ENCODE results near the gene FUCA1.
"Not testable (repeated sequence)": the region's sequence is repeated elsewhere in the genome, so short reads cannot be mapped to it uniquely, and the experiment has no call there.

The FUCA1 gene

DNA sequence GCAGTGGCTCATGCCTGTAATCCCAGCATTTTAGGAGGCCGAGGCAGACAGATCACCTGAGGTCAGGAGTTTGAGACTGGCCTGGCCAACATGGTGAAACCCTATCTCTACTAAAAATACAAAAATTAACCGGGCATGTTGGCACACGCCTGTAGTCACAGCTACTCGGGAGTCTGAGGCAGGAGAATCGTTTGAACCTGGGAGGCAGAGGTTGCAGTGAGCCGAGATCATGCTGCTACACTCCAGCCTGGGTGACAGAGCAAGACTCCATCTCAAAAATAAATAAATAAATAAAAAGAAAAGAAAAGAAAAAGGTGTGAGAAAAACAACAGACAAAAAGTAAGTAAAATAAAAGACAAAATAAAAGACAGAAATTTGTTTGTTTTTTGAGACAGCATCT lies 33.9 kb downstream of the FUCA1 start:
- not testable (repeated sequence) for FAIRE-seq

DNA sequence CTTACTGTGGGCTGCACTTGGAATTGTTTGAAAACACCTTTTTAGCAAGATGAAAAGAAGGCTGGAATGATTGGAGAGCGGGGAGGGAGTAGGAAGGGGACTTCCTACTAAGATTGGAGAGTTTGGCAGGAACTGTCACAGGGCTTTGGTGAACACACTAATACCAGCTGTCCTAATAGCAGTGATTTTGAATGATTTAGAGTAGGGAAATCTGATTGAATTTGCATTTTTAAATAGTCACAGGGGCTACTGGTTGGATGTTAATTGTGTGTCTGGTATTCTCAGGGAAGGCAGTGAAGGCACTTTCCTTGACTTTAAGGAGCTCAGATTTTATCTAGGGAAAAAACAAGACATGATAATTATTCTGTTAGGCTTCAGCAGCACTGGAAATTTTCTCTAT lies 40.4 kb downstream of the FUCA1 start:
- no peak for FAIRE-seq

DNA sequence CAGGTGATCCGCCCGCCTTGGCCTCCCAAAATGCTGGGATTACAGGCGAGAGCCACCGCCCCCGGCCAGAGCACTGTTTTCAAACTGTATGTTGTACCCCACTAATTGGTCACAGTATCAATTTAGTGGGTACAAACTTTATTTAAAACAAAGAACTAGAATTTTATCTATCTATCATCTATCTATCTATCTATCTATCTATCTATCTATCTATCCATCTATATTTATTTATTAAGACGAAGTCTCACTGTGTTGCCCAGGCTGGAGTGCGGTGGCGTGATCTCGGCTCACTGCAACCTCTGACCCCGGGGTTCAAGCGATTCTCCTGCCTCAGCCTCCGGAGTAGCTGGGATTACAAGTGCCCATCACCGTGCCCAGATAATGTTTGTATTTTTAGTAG lies 41.5 kb downstream of the FUCA1 start:
- not testable (repeated sequence) for FAIRE-seq

DNA sequence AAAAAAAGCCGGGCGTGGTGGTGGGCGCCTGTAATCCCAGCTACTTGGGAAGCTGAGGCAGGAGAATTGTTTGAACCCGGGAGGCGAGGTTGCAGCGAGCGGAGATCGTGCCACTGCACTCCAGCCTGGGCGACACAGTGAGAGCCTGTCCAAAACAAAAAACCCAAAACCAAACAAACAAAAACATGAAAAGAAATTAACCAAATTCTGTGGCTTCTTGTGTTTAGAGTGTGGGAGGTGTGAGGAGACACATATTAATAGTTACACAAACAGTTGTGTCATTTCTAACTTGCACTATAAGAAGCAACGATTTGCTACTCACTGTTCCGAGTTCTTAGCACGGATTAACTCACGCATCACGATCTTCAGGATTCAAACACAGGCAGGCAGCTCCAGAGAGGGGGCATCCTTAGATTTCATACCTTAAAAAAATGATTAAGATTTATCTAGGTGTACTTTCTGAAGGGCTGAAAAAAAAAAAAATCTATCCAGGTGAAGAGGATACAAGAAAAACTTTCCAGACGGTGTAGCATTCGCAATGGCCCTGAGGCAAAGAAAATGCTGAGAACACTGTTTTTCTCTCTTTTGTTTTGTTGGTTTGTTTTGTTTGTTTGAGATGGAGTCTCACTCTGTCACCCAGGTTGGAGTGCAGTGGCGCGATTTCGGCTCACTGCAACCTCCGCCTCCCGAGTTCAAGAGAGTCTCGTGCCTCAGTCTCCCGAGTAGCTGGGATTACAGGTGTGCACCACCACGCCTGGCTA lies 42.1 kb downstream of the FUCA1 start:
- FAIRE-seq: no peak

DNA sequence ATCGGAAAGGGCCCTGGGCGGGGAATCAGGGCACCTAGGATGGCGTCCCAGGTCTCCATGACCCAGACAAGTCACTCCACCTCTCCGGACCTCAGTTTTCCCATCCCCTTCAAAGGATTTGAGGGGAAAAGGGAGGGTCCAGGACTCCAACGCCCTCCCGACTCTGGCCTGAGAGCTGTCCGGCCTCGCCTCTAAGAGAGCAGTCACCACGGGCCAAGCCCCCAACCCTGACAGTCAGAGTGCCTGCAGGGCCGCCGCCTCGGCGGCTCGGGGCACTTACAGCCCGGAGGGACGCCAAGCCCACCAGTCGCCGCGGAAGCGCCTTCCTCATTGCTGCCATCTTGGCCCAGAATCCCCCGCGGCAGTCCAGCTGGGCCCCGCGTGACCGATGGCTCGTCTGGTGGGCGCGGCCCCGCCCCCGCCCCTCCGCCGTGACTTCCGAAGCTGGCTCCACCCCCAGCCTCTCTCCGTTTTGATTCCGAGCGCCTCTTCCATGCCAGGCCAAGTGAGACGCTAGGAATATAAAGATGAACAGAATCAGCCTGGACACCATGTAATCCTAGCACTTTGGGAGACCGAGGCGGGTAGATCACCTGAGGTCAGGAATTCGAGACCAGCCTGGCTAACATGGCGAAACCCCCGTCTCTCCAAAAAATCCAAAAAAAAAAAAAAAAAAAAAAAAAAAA lies 42.9 kb downstream of the FUCA1 start, which contains the start of gene HMGCL:
HMGCL (minus strand) TSS at position 354 of the 686 bp plus-strand sequence; CDS start at position 340, 14 bp downstream.
- no peak for FAIRE-seq

DNA sequence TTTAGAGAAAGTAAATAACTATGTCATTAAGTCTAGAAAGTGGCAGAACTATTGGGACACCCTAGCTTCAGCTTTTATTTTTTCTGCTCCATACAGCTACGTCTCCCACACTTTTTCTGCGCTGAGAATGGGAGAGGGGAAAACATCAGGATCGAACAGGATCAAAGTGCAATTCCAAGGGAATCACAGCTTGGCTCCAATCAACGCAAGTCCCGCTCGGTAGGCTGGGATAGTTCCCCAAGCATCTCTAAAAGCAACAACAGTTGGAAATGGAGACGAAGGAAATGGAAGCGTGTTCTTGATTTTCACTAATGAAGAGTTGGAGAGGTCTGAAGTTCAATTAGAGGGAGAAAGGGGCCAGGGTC lies 43.4 kb downstream of the FUCA1 start:
- no peak for FAIRE-seq

DNA sequence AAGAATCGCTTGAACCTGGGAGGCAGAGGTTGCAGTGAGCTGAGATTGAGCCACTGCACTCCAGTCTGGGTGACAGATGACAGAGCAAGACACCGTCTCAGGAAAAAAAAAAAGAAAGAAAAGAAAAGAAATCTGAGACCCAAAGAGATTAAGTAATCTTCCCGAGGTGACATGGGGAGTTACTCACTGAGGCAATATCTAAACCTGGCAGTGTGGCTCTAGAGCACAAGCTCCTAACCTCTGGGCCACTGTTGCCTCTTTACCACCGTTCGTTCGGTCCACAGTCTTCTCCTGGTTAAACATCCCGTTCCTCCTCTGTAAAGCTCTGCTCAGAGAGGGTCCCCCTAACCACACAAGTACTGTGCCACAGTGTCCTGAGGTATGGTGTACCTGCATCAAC lies 44.3 kb downstream of the FUCA1 start:
- no peak for FAIRE-seq

DNA sequence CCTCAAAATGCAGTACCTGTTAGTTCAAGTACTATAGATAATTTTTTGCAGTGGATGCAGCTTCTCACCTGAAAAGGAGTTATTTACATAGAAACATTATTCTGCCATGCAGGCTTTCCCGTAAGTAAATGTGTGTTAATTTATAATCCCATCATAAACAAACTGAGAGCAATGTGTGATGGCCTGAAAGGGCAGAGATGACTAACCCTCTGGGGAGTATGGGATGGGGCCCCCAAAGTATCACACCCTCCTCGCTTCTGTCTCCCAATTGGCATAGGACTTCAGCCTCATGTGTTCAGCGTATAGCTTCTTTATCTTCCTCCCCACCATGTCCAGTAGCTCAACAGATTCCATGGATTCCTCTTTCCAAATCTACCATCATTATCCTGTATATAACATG lies 50.5 kb downstream of the FUCA1 start:
- no peak for FAIRE-seq

DNA sequence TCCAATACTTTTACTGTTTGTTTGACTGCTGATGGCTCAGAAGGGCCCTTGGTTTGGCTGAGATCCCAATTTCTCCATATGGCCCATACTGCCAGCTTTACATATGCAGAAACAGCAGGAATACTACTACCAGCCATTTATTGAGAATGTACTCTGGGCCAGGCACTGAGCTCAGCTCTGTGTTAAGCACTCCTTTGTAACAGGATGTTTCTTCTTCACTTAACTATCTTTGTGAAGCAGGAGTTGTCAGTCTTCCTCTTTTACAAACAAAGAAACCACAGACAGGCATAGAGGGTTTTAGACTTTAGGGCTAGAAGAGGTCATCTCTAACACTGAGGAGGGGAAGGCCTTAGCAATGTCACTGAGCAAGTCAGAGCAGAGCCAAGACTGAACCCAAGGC lies 51.2 kb downstream of the FUCA1 start:
- FAIRE-seq: no peak

DNA sequence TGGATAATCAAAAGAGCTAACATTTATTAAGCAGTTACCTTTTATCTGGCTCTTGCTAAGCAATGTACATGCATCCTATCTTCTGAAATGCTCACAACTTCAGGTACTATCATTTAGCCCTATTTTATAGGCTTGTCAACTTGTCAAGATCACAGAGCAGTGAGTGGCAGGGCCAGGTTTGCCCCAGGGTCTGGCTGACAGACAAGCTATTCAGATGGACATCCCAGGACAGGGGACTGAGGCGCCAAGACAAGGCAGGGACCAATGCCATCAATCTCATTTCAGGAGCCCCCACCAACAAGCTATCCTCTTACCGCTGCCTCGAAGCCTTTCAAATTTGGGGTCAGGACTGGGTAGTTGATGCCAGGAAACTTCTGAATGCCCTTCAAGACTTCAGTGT lies 51.7 kb downstream of the FUCA1 start:
- FAIRE-seq: no peak

DNA sequence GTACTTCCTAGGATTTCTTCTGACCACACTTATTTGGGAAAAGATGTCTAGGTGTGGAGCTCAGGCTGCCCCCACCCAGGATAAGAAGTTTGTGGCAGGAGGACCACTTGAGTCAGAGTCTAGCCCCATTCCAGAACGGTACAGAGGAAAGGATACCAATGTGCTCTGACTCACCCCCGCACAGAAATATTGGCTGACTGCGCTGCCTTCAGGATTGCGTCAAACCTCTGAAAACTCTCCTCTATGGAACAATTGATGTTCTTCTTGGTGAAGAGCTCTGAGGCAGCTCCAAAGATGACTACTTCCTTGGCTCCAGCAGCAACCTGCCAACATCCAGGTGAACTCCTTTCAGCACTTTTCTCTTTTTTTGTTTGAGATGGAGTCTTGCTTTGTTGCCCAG lies 54.1 kb downstream of the FUCA1 start:
- no peak for FAIRE-seq

DNA sequence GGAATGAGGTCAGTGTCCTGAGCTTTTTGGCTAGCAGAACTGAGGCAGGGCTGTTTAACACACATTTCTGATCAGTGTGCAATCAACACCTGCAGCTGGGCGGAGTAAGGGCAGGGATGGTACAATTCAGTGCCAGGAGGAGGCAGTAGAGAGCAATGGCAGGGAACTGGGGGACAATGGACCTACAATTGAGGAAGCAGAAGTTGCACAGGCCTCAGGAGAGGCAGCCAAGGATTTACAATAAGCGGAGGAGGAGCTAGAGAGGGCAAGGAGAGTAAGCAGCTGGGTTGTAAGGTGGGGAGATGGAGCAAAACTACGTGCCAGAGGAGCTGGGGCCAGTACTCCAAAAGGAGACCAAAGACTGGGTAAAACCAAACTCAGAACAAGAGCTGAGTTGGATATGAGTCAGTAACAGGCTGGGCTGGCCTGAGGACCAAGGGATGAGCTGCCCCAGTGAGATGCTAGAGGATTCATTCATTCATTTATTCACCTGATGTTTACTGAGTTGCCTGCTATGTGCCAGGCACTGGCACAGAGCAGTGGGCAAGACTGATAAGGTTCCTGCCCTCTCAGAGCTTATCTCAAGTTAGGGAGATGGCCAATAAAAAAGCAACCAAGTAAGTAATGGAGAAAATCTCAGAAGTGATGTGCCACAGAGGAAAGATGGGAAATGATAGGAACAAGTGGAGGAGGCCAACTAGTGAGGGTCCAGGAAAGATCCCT lies 57.1 kb downstream of the FUCA1 start:
- FAIRE-seq: no peak

DNA sequence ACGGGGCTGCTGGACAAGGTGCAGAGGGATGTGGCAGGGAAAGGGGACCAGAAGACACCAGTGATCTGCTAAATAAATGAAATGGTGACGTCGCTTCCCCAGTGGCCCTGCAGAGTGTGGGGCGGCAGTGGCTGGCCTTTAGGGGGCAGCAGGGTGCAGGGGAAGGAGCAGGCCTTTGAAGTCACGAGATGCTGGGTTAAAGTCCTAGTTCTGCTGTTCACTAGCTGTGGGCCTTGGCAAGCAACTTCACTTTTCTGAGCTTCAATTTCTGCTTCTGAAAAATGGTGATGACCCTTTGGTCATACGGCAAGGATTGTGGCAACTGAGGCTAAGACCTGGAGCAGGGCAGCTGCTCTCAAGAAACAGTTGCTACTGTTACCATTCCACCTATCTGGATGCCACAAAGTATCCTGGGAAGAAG lies 58.3 kb downstream of the FUCA1 start:
- no peak for FAIRE-seq

DNA sequence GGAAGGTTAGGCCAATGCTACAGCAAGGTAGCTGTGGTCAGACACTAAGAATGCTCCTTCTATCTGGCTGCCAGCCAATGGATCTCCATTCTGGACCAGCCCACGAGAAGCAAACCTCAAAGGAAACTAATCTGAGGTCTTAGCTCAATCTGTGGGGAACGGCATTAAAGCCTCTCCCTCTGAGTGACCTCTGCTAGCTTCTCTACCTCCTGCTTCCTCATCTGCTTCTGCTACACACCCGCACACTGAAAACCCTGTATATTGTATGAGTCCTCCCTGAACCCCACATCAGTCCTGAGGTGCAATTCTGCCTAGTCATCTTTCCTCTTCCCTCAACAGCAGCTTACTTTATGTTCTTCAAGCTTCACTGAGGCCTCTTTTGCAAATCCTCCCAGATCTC lies 60.6 kb downstream of the FUCA1 start:
- FAIRE-seq: no peak

DNA sequence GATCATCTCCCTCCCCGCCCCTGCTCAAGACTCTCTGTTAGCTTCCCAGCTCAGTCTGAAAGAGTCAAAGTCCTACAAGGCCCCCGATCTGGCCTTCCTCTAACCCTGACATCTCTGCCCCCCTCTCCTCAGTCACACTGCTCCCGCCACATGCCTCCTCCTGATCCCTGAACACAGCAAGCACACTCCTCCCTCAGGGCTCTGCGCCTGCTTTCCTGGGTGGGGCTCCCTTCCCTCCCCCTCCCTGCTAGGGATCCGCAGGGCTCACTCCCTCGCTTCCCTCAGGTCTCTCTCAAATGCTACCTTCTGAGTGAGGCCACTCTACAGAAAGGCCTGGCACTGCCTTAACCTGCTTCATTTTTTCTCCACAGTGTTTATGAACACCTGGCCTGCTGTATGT lies 61.8 kb downstream of the FUCA1 start:
- no peak for FAIRE-seq

DNA sequence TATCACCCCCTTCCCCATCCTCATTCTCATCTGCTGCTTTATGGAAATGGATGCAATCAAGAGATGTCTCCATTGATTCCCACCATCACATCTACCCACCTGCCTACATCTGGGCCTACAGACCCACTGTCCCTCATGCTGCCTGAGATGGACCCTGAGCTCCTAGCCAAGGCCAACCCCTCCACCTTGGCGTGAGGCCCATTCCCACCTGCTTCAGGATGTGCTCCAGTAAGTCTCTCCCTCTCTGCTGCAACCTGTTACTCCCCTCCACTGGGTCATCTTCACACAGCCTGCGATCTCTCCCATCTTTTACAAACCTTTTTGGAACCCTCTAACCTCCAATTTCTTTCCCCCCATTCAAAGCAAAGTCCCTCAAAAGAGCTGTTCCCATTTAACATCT lies 63.1 kb downstream of the FUCA1 start:
- no peak for FAIRE-seq

DNA sequence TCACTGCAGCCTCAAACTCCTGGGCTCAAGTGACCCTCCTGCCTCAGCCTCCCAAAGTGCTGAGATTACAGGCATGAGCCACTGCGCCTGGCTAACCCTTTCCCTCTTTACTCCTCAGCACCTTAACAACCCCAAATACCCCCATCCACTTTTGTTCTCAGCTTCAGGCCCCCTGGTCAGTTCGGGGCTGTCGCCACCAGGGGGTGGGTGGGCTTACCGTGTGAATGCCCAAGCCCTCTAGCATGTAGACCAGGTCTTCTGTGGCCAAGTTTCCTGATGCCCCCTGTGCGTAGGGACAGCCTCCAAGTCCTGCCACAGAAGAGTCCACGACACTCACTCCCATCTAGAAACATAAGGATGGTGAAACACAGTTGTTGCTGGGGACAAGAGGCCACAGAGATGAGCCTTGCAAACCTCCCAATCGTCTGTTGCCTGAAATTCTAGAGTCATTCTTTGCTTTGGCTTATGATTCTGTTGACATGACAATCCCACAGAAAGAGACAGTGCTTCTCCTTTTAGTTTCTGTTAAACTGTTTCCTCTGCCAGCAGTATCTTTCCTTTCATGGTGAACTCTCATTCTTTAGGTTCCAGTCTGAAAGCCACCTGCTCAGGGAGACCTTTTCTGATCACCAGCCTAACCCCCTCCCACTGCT lies 63.8 kb downstream of the FUCA1 start:
- FAIRE-seq: no peak

DNA sequence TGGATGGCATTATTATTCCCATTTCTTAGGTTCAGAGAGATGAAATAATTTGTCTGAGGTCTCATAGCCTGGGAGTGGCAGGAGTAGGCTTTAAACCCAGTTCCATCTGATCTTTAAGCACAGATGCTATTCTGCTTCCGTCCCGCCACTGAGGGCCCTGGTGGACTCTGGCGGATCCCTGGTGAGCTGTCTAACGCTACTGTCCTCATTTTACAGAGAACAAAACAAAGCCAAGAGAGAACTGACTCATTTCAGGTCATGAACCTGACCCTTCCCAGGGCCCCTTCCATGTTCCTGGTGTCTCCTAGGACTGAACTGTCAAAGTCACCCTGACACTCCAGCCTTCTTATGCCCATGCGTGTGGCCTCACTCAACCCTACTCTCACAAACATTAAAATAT lies 64.4 kb downstream of the FUCA1 start:
- no peak for FAIRE-seq

DNA sequence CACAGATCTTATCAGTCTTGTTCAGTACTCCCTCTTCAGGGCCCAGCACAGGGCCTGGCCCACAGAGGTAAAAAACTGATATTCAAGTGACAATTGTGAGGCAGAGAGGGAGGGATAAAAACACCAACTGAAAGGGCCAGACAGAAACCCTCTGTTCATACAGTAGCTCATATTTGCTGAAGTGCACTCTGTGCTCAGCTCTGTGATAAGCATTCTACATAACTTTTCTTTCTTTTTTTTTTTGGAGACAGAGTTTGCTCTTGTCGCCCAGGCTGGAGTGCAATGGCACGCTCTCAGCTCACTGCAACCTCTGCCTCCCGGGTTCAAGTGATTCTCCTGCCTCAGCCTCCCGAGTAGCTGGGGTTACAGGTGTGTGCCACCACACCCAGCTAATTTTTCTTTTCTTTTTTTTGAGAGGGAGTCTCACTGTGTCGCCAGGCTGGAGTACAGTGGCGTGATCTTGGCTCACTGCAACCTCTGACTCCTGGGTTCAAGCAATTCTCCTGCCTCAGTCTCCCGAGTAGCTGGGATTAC lies 65.2 kb downstream of the FUCA1 start:
- not testable (repeated sequence) for FAIRE-seq

DNA sequence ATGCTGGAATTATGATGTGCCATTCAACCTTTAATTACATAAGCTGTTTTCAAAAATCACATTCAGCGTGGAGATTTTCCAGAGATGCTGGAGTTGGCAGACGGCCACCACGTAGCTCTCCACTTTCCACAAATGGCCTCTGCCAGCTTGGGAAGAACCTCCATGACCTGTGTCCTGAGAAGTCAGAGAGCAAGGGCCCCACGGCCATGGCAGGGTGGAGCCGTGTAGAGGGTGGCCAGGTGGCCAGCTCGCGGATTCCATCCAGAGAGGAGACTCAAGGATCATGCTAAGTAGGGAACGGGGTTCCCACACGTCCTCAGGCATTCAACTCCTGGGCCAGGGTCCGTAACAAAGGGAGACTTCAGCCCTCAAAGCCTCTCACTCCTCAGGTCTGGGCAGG lies 66.2 kb downstream of the FUCA1 start:
- no peak for FAIRE-seq

DNA sequence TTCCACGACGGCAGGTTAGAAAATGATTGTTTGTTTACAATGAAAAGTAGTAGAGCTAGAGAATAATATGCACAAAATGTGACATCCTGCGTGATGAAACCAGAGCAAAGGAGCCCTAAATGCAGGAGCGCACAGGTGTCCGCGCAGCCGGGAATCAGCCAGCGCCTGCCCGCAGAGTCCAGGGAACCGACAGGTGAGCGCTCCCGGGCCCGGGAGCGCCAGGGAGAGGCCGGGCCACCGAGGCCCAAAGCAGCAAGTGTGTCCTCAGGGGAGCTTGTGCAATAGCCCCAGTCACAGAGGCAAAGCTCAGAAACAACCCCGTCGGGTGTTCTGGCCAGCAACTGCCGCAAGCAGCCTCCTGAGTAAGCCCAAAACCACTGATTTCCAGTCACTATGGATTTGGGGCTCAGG lies 66.7 kb downstream of the FUCA1 start:
- no peak for FAIRE-seq

DNA sequence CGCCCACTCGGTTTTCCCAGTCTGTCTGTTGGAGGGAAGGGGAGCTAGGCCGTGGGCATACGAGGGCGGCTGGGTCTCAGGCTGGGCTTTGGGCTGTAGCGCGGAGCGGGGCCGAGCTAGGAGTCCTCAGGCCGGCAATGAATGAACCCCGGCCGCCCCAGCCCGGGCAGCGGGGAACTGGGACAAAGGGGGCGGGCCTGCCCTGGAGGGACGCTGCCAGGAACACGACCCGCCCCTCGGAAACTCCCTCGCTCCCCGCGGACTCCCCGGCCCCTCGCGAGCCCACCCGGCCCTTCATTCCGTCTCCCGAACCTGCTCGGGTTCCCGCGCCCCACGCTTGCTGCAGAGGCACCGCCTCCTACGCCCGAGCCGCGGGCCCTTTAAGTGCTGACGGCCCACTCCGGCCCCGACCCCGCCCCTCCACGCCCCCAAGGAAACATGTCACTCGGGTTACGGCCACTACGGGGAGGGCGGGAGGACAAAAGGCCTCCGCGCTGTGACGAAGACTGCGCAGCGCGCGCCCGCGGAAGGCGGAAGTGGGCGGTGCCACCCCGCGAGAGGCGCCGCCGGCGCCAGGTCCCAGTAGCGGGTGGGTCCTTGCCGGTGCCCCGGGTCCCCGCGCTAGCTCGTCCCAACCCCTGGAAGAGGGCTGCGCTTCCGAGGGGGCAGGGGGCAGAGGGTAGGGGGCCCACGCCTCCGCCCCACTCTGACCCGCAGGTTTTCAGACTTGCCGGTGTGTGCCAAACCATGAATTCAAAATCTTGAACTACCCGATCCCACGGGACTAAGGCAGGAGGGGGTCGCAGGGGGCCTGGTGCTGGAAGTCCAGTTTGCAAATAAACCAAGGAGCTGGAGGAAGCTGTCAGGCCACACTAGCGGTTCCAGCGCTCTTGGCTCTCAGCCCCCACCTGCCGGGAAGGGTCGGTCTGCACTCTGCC lies 67.4 kb downstream of the FUCA1 start, which contains the start of gene GALE:
GALE (minus strand) TSS at position 355 of the 938 bp plus-strand sequence. CDS start 1,747 bp downstream, outside the sequence.
- FAIRE-seq: no peak

All from A204.1 (cell line).